Testis (tissue), 2 donors: Measurements from ENCODE around the gene TBL1X.

Source experiments
- POLR2A ChIP-seq: fragments of 450-650 bp; IDR thresholded peaks from one replicate; pipeline ENCODE4 v1.6.1; 2017; ENCODE audit warnings: antibody characterized with exemption, mild to moderate bottlenecking, moderate library complexity
- TF ChIP-seq, protein P1 (sequence below), 3 experiments: fragments of 450-650 bp in 2 of 3; fragments of 200-600 bp in 1 of 3; sonication (generic) in 1 of 3; IDR thresholded peaks; one replicate each; pipeline ENCODE4 v1.5.1; 2016 to 2019; ENCODE audit warnings: antibody characterized with exemption in 3 of 3, mild to moderate bottlenecking in 2 of 3, moderate library complexity in 1 of 3

DNA sequence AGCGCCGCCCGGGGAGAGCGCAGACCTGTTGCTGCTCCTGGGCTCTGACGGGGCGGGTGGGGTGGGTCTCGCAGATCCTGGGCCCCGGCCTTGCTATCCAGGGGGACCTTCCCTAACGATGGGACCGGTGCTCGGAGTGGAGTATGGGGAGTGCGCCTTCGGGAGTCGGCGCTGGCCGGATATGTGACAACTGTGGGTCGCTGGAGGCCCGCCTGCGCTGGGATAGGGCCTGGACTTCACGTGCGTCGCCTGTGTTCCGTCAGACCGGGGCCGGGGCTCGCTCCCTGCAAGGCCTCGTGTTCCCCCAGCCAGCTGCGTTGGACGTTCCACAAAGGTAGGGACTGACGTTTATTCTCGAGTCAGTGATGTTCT is 1.3 kb downstream of the TBL1X start:
- TF ChIP-seq, protein P1, sequence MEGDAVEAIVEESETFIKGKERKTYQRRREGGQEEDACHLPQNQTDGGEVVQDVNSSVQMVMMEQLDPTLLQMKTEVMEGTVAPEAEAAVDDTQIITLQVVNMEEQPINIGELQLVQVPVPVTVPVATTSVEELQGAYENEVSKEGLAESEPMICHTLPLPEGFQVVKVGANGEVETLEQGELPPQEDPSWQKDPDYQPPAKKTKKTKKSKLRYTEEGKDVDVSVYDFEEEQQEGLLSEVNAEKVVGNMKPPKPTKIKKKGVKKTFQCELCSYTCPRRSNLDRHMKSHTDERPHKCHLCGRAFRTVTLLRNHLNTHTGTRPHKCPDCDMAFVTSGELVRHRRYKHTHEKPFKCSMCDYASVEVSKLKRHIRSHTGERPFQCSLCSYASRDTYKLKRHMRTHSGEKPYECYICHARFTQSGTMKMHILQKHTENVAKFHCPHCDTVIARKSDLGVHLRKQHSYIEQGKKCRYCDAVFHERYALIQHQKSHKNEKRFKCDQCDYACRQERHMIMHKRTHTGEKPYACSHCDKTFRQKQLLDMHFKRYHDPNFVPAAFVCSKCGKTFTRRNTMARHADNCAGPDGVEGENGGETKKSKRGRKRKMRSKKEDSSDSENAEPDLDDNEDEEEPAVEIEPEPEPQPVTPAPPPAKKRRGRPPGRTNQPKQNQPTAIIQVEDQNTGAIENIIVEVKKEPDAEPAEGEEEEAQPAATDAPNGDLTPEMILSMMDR (IDR thresholded peaks at IDR 0.05): no peak
- no peak for TF ChIP-seq POLR2A
